Measurements from ENCODE around the gene BACH2.
"Not testable (repeated sequence)": the region's sequence is repeated elsewhere in the genome, so short reads cannot be mapped to it uniquely, and the experiment has no call there.

BACH2 gene

GRCh38 chr6:89927791-89928550 lies 368.7 kb downstream of the BACH2 start:
- no peak for DNase-seq

GRCh38 chr6:89927264-89927663 lies 369.4 kb downstream of the BACH2 start:
- no peak for DNase-seq

- DNase-seq = no peak
These were observed 370.8 kb downstream of the BACH2 start for GRCh38 chr6:89925826-89926225.

GRCh38 chr6:89924231-89924630 lies 372.4 kb downstream of the BACH2 start:
- DNase-seq = no peak

GRCh38 chr6:89921691-89922090 lies 375.0 kb downstream of the BACH2 start:
- DNase-seq = no peak

- DNase-seq = no peak
These were observed 375.4 kb downstream of the BACH2 start for GRCh38 chr6:89921197-89921596.

GRCh38 chr6:89917801-89918366 lies 378.8 kb downstream of the BACH2 start:
- DNase-seq = no peak

- DNase-seq = no peak
These were observed 379.4 kb downstream of the BACH2 start for GRCh38 chr6:89917216-89917615.

GRCh38 chr6:89916136-89916920 lies 380.3 kb downstream of the BACH2 start:
- no peak for DNase-seq

- no peak for DNase-seq
These were observed 385.8 kb downstream of the BACH2 start for GRCh38 chr6:89910902-89911240.

GRCh38 chr6:89910001-89910901 lies 386.4 kb downstream of the BACH2 start:
- DNase-seq = not testable (repeated sequence)

- DNase-seq = no peak
These were observed 401.3 kb downstream of the BACH2 start for GRCh38 chr6:89895276-89895874.

- no peak for DNase-seq
These were observed 402.5 kb downstream of the BACH2 start, which contains the start of gene GJA10 for GRCh38 chr6:89894169-89894568. GJA10 (plus strand) TSS chr6:89894469; CDS start chr6:89894469, 0 bp downstream.

GRCh38 chr6:89892577-89892976 lies 404.1 kb downstream of the BACH2 start:
- not testable (repeated sequence) for DNase-seq

- not testable (repeated sequence) for DNase-seq
These were observed 405.7 kb downstream of the BACH2 start for GRCh38 chr6:89890845-89891528.

GRCh38 chr6:89888871-89889270 lies 407.8 kb downstream of the BACH2 start:
- no peak for DNase-seq

GRCh38 chr6:89888138-89888514 lies 408.5 kb downstream of the BACH2 start:
- DNase-seq = no peak

GRCh38 chr6:89887452-89888137 lies 409.0 kb downstream of the BACH2 start:
- no peak for DNase-seq

- DNase-seq = no peak
These were observed 410.1 kb downstream of the BACH2 start for GRCh38 chr6:89886378-89887120.
